OCI-LY7 (cell line): Measurements from ENCODE around the gene ANGPTL4. TPM values are rescaled to one million over a fixed set of nuclear protein-coding genes. Genes with fewer than 3 reads are reported as not detected.

ENCODE experiments used
- BruUV-seq: library from RNA; stranded (reverse); fragments of 400-500 nt; replicated peaks from 2 replicates; lab custom pipeline; 2021; lab: Mats Ljungman, UMichigan
- CTCF ChIA-PET: fragments of 300-600 bp; sonication (Branson Sonifier 250); formaldehyde crosslinking; loops from one replicate; lab custom pipeline; 2022; ENCODE audit warnings: antibody characterized with exemption; ENCODE audit not compliant: unreplicated experiment; lab: Charles Lee
- POLR2A ChIA-PET: fragments of 300-600 bp; sonication (Branson Sonifier 250); formaldehyde crosslinking; loops from one replicate; lab custom pipeline; 2022; ENCODE audit warnings: antibody characterized with exemption; lab: Charles Lee
- DNase-seq: peaks from one replicate; pipeline ENCODE4 v3.0.0-alpha.2; 2015; ENCODE audit warnings: low spot score
- H2AFZ ChIP-seq: fragments of 200-600 bp; sonication (generic), shearing (Covaris generic); 2 replicates; pipeline ENCODE4 v1.6.1; 2014; ENCODE audit warnings: mild to moderate bottlenecking, antibody characterized with exemption, low read length, moderate library complexity
- H3K27ac ChIP-seq: fragments of 200-600 bp; sonication (generic); 2 replicates; pipeline ENCODE4 v1.5.1; 2014; ENCODE audit warnings: mixed run types, low read depth, mild to moderate bottlenecking, moderate library complexity, low read length, inconsistent platforms; ENCODE audit not compliant: poor library complexity, severe bottlenecking
- H3K36me3 ChIP-seq: fragments of 200-600 bp; sonication (generic); 2 replicates; pipeline ENCODE4 v1.6.1; 2014; ENCODE audit warnings: mild to moderate bottlenecking, antibody characterized with exemption, low read length, moderate library complexity, mixed read lengths; ENCODE audit not compliant: insufficient read depth
- H3K4me1 ChIP-seq: fragments of 200-600 bp; sonication (generic); 2 replicates; pipeline ENCODE4 v1.5.1; 2014; ENCODE audit warnings: mild to moderate bottlenecking, low read length; ENCODE audit not compliant: insufficient read depth, poor library complexity, severe bottlenecking
- H3K4me2 ChIP-seq: fragments of 200-600 bp; sonication (generic); 2 replicates; pipeline ENCODE4 v1.6.1; 2014; ENCODE audit warnings: mild to moderate bottlenecking, low read length
- H3K4me3 ChIP-seq: fragments of 200-600 bp; sonication (generic); 2 replicates; pipeline ENCODE4 v1.5.1; 2014; ENCODE audit warnings: mild to moderate bottlenecking, low read depth, low read length; ENCODE audit not compliant: poor library complexity, severe bottlenecking
- H3K79me2 ChIP-seq: fragments of 200-600 bp; sonication (generic); 2 replicates; pipeline ENCODE4 v1.6.1; 2016; ENCODE audit warnings: low read depth, mild to moderate bottlenecking, low read length, moderate library complexity, mixed read lengths; ENCODE audit not compliant: insufficient read depth
- H3K9me2 ChIP-seq: fragments of 200-600 bp; sonication (generic); 2 replicates; pipeline ENCODE4 v1.6.1; 2016; ENCODE audit warnings: mild to moderate bottlenecking, low read length, mixed read lengths; ENCODE audit not compliant: insufficient read depth
- H3K9me3 ChIP-seq: fragments of 200-600 bp; sonication (generic); 2 replicates; pipeline ENCODE4 v1.6.1; 2014; ENCODE audit warnings: mild to moderate bottlenecking, mixed run types, low read length, mixed read lengths
- H4K20me1 ChIP-seq: fragments of 200-600 bp; sonication (generic); 2 replicates; pipeline ENCODE4 v1.6.1; 2014; ENCODE audit warnings: mild to moderate bottlenecking, antibody characterized with exemption, low read length, moderate library complexity, mixed read lengths; ENCODE audit not compliant: insufficient read depth
- EZH2phosphoT487 ChIP-seq: fragments of 200-600 bp; sonication (generic); IDR thresholded peaks from 2 replicates; pipeline ENCODE4 v1.6.1; 2018; ENCODE audit warnings: low read depth, borderline replicate concordance, mild to moderate bottlenecking, mixed run types, antibody characterized with exemption, low read length, moderate library complexity, mixed read lengths
- intact Hi-C: fragments of 100-400 bp; cut with micrococcal nuclease; formaldehyde crosslinking; loops from one replicate; pipeline ENCODE4 v1.10.0; 2022; ENCODE audit not compliant: unreplicated experiment
- total RNA-seq, 2 experiments: library from RNA; depleted of rRNA in 1 of 2; stranded (reverse); fragments of >200 nt in 1 of 2; shearing (Covaris generic) in 1 of 2; gene quantifications; 2 replicates each; pipeline ENCODE4 v1.2.3, GENCODE V29; 2014 to 2022
- TF ChIP-seq, protein P1 (sequence below): fragments of 200-600 bp; sonication (generic); conservative IDR thresholded peaks from 2 replicates; pipeline ENCODE4 v1.5.1; 2014; ENCODE audit warnings: mild to moderate bottlenecking, antibody characterized with exemption, low read length, moderate library complexity, mixed read lengths

ANGPTL4 gene
- total RNA-seq, 2 experiments from 2014 or later, result not detected

- no peak for TF ChIP-seq EZH2phosphoT487
- TF ChIP-seq, protein P1, sequence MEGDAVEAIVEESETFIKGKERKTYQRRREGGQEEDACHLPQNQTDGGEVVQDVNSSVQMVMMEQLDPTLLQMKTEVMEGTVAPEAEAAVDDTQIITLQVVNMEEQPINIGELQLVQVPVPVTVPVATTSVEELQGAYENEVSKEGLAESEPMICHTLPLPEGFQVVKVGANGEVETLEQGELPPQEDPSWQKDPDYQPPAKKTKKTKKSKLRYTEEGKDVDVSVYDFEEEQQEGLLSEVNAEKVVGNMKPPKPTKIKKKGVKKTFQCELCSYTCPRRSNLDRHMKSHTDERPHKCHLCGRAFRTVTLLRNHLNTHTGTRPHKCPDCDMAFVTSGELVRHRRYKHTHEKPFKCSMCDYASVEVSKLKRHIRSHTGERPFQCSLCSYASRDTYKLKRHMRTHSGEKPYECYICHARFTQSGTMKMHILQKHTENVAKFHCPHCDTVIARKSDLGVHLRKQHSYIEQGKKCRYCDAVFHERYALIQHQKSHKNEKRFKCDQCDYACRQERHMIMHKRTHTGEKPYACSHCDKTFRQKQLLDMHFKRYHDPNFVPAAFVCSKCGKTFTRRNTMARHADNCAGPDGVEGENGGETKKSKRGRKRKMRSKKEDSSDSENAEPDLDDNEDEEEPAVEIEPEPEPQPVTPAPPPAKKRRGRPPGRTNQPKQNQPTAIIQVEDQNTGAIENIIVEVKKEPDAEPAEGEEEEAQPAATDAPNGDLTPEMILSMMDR, result peak; percentile 74
- Histone ChIP-seq H3K4me3 (peak within 1 kb of the TSS; percentile 86), H3K27ac (no peak within 1 kb of the TSS), H2AFZ (peak within 1 kb of the TSS; percentile 95), H3K9me2 (no peaks in the 10 kb centered on the region), H3K4me1 (peaks cover 6% of the 10 kb centered on the region), H3K36me3 (no peaks in the 10 kb centered on the region), H3K9me3 (no peaks in the 10 kb centered on the region), H4K20me1 (no peaks in the 10 kb centered on the region), H3K4me2 (peak within 1 kb of the TSS; percentile 99), H3K79me2 (no peaks in the 10 kb centered on the region)
- intact Hi-C loops, result loop anchor here (1.0 to 2.0 kb wide), 3 partner anchors 31 to 166 kb away; partner anchors contain the start of gene HNRNPM
- ChIA-PET POLR2A (interaction anchor here (0.6 to 2.0 kb wide), 9 partner anchors 12 to 947 kb away, joined by 3 to 16 read pairs (median 4); partner anchors contain the start of gene RAB11B), CTCF (interaction anchor here (0.8 to 1.7 kb wide), 4 partner anchors 21 to 101 kb away, joined by 3 to 8 read pairs (median 6); partner anchors contain the start of gene ZNF414)
- no TSS peak for BruUV-seq
- peak; percentile 99 for DNase-seq
These were observed 49.1 kb downstream of the ANGPTL4 start, which contains the start of gene MARCHF2 for GRCh38 chr19:8412783-8413628. MARCHF2 (plus strand) TSS chr19:8413305; CDS start chr19:8421841, 8,536 bp downstream.

DNA sequence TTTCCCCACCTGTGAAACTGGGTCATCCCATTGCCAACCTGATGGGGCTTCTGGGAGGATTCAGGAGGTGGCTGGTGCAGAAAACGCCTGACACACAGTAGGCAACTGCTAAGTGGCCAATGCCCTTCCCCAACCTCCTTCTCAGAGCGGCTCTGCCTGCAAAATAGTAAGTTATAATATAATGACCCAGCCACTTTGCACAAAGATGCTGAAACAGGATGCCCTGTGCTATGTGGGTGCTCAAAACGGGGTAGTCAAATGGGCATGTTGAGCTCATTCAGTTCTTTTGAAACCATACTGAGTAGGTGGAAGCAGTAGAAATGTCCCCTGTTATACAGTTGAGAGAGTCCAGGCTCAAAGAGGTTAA lies 49.7 kb downstream of the ANGPTL4 start:
- intact Hi-C loops, result loop anchor here (1.0 to 2.0 kb wide), 3 partner anchors 31 to 165 kb away; partner anchors contain the start of gene HNRNPM
- DNase-seq, result peak; percentile 13
- no peaks in the 10 kb centered on the region for H3K9me3 ChIP-seq
- ChIA-PET POLR2A (interaction anchor here (0.6 to 2.0 kb wide), 12 partner anchors 12 to 948 kb away, joined by 3 to 16 read pairs (median 4); partner anchors contain the start of genes HNRNPM and RAB11B), CTCF (interaction anchor here (0.8 to 1.7 kb wide), 4 partner anchors 22 to 100 kb away, joined by 3 to 8 read pairs (median 6); partner anchors contain the start of gene ZNF414)
- peaks cover 6% of the 10 kb centered on the region for H3K4me1 ChIP-seq
- no peak overlapping the region for H3K27ac ChIP-seq
- H4K20me1 ChIP-seq, result no peaks in the 10 kb centered on the region
- H2AFZ ChIP-seq, result peak overlapping the region; percentile 95
- BruUV-seq, result no TSS peak
- TF ChIP-seq EZH2phosphoT487, result no peak
- TF ChIP-seq, protein P1, result no peak
- no peaks in the 10 kb centered on the region for H3K79me2 ChIP-seq
- peak overlapping the region; percentile 86 for H3K4me3 ChIP-seq
- H3K9me2 ChIP-seq, result no peaks in the 10 kb centered on the region
- H3K4me2 ChIP-seq, result peak overlapping the region; percentile 99
- no peaks in the 10 kb centered on the region for H3K36me3 ChIP-seq
